Natural killer cell (primary cell): ENCODE data around the gene TEAD3. TPM values are rescaled to one million over a fixed set of nuclear protein-coding genes. Genes with fewer than 3 reads are reported as not detected.

Experiments used
- ATAC-seq, 3 donors: fragments of 150-1000 bp in 2 of 3; fragments of 200-7000 bp in 1 of 3; cut with Tn5 transposase; 1 replicate in 1 of 3; 2 replicates in 2 of 3; pipeline ENCODE4 v1.10.0; 2021; ENCODE audit warnings: mild to moderate bottlenecking in 2 of 3, moderate library complexity in 2 of 3
- DNase-seq, 2 donors: peaks; one replicate each; pipeline versions ENCODE4 v3.0.0 to v3.0.0-alpha.2; 2013 to 2021; ENCODE audit warnings: mixed read lengths in 1 of 2
- H3K27ac ChIP-seq: one replicate; pipeline ENCODE4 v1.5.1; 2013; ENCODE audit warnings: mild to moderate bottlenecking, low read length
- H3K27me3 ChIP-seq: one replicate; pipeline ENCODE4 v1.6.1; 2013; ENCODE audit warnings: low read length; ENCODE audit not compliant: control insufficient read depth, insufficient read depth
- H3K36me3 ChIP-seq: one replicate; pipeline ENCODE4 v1.6.1; 2013; ENCODE audit warnings: low read length; ENCODE audit not compliant: control insufficient read depth, insufficient read depth
- H3K4me1 ChIP-seq: one replicate; pipeline ENCODE4 v1.6.1; 2013; ENCODE audit warnings: low read length; ENCODE audit not compliant: control insufficient read depth, insufficient read depth
- H3K4me3 ChIP-seq: one replicate; pipeline ENCODE4 v1.5.1; 2013; ENCODE audit warnings: low read length
- H3K9me3 ChIP-seq: one replicate; pipeline ENCODE4 v1.6.1; 2013; ENCODE audit warnings: low read length; ENCODE audit not compliant: control insufficient read depth, insufficient read depth
- H3K27ac Mint-ChIP-seq, 2 donors: one replicate each; pipeline ENCODE4 v1.8.0; 2022; ENCODE audit warnings: mild to moderate bottlenecking in 2 of 2, mixed read lengths in 2 of 2, moderate library complexity in 1 of 2
- H3K27me3 Mint-ChIP-seq, 2 donors: one replicate each; pipeline ENCODE4 v1.8.0; 2022; ENCODE audit warnings: low read depth in 2 of 2, mixed read lengths in 2 of 2
- H3K36me3 Mint-ChIP-seq: one replicate; pipeline ENCODE4 v1.8.0; 2022; ENCODE audit warnings: mixed read lengths
- H3K4me1 Mint-ChIP-seq, 2 donors: one replicate each; pipeline ENCODE4 v1.8.0; 2022; ENCODE audit warnings: mixed read lengths in 2 of 2
- H3K4me3 Mint-ChIP-seq: one replicate; pipeline ENCODE4 v1.8.0; 2022; ENCODE audit warnings: mild to moderate bottlenecking, moderate library complexity, mixed read lengths
- H3K9me3 Mint-ChIP-seq, 2 donors: one replicate each; pipeline ENCODE4 v1.8.0; 2022; ENCODE audit warnings: mixed read lengths in 2 of 2
- CTCF ChIP-seq: fragments of 200-600 bp; IDR thresholded peaks from one replicate; pipeline ENCODE4 v1.8.0; 2022; ENCODE audit warnings: antibody characterized with exemption
- WGBS: methylation state at CpG from one replicate; pipeline ENCODE4 v1.1.7; 2013; ENCODE audit warnings: missing lambda C conversion rate; ENCODE audit not compliant: insufficient coverage; 5-methylcytosine and 5-hydroxymethylcytosine counted together
- intact Hi-C: fragments of 100-400 bp; cut with micrococcal nuclease; formaldehyde crosslinking; loops from one replicate; pipeline ENCODE4 v1.14.2; 2022
- total RNA-seq, 4 donors: library from RNA; stranded (reverse); fragments of 120-200 nt in 1 of 4; gene quantifications; one replicate each; pipeline versions ENCODE4 v1.2.3 to v1.2.4, GENCODE V29; 2013 to 2022

TEAD3 gene
- total RNA-seq, 3 donors from 2014 or later (not counting 1 experiment from before 2014, with no cell fraction given): 0.39 TPM; not detected in 2

- intact Hi-C loops: loop anchor here (5.0 kb wide), 1 partner anchor 62 kb away; no protein-coding TSS in a partner anchor
- Mint-ChIP-seq H3K9me3 (no peaks in the 10 kb centered on the region), H3K4me3 (peak overlapping the region; percentile 49), H3K27ac (no peak overlapping the region), H3K4me1 (peaks cover 19 to 30% of the 10 kb centered on the region in 2 donors), H3K36me3 (no peaks in the 10 kb centered on the region), H3K27me3 (no peaks in the 10 kb centered on the region)
- 95% methylated on average over 9 of the region's 9 CpGs for WGBS
- no peak for DNase-seq
- peaks cover 12% of the 10 kb centered on the region for H3K4me1 ChIP-seq
- no peak for ATAC-seq
- no peak overlapping the region for H3K27ac ChIP-seq
- H3K9me3 ChIP-seq: no peaks in the 10 kb centered on the region
- TF ChIP-seq CTCF: no peak
- H3K36me3 ChIP-seq: peaks cover 8% of the 10 kb centered on the region
- H3K27me3 ChIP-seq: no peaks in the 10 kb centered on the region
- H3K4me3 ChIP-seq: no peak overlapping the region
These were observed 42.3 kb downstream of the TEAD3 start for GRCh38 chr6:35454391-35455110.

- Histone ChIP-seq H3K4me3 (no peak overlapping the region), H3K36me3 (peaks cover 6% of the 10 kb centered on the region), H3K27me3 (no peaks in the 10 kb centered on the region), H3K4me1 (peaks cover 12% of the 10 kb centered on the region), H3K9me3 (no peaks in the 10 kb centered on the region), H3K27ac (no peak overlapping the region)
- no peaks in the 10 kb centered on the region for H3K9me3 Mint-ChIP-seq
- peaks cover 23 to 34% of the 10 kb centered on the region in 2 donors for H3K4me1 Mint-ChIP-seq
- ATAC-seq (no peak), DNase-seq (no peak)
- TF ChIP-seq CTCF: no peak
- peak overlapping the region; percentile 24 to 48 for H3K27ac Mint-ChIP-seq
- intact Hi-C loops: loop anchor here (5.0 kb wide), 1 partner anchor 61 kb away; no protein-coding TSS in a partner anchor
- peak overlapping the region; percentile 85 for H3K4me3 Mint-ChIP-seq
- no peaks in the 10 kb centered on the region for H3K36me3 Mint-ChIP-seq
- WGBS: 53% methylated on average over 2 of the region's 3 CpGs
- no peaks in the 10 kb centered on the region for H3K27me3 Mint-ChIP-seq
These were observed 43.6 kb downstream of the TEAD3 start for GRCh38 chr6:35453236-35453635.

GRCh38 chr6:35452183-35453090, 44.4 kb downstream of the TEAD3 start, which contains the start of gene FANCE:
Gene FANCE (plus strand): TSS chr6:35452338. CDS start chr6:35452546, 208 bp downstream.
- H3K9me3 ChIP-seq: no peaks in the 10 kb centered on the region
- intact Hi-C loops: loop anchor here (1.0 to 5.0 kb wide), 2 partner anchors 16 to 60 kb away; partner anchors contain the start of gene RPL10A
- peak within 1 kb of the TSS; percentile 25 for H3K27ac ChIP-seq
- ATAC-seq: peak; percentile 86 to 94 (median 91)
- peak within 1 kb of the TSS; percentile 67 for H3K4me3 ChIP-seq
- Mint-ChIP-seq H3K27me3 (peaks cover 0 to under 1% of the 10 kb centered on the region in 2 donors), H3K36me3 (no peaks in the 10 kb centered on the region), H3K4me1 (peaks cover 23 to 34% of the 10 kb centered on the region in 2 donors), H3K4me3 (peak within 1 kb of the TSS; percentile 91), H3K27ac (peak within 1 kb of the TSS; percentile 48 to 83), H3K9me3 (no peaks in the 10 kb centered on the region)
- peaks cover 4% of the 10 kb centered on the region for H3K36me3 ChIP-seq
- DNase-seq: peak; percentile 89 to 90
- H3K27me3 ChIP-seq: no peaks in the 10 kb centered on the region
- no peak for TF ChIP-seq CTCF
- under 1% methylated on average over 83 of the region's 87 CpGs for WGBS
- H3K4me1 ChIP-seq: peaks cover 12% of the 10 kb centered on the region
